HG03432 (cell line): ENCODE data around the gene SULT6B1.

Source experiments
- ATAC-seq: cut with Tn5 transposase; IDR thresholded peaks from one replicate; pipeline ENCODE4 v1.9.1; 2021; ENCODE audit warnings: mild to moderate bottlenecking, moderate library complexity; ENCODE audit not compliant: unreplicated experiment

SULT6B1 gene

DNA sequence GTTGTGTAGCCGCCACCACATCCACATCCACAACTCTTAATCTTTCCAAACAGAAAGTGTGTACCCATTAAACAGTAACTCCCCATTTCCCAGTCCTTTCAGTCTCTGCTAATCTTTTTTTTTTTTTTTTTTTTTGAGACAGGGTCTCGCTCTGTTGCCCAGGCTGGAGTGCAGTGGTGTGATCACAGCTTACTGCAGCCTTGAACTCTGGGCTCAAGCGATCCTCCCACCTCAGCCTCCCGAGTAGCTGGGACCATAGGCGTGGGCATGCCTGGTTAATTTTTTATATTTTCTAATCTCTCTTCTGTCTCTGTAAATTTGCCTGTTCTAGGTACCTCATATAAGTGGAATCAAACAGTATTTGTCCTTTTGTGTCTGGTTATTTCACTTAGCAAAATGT, 35.2 kb downstream of the SULT6B1 start:
- ATAC-seq: no peak

DNA sequence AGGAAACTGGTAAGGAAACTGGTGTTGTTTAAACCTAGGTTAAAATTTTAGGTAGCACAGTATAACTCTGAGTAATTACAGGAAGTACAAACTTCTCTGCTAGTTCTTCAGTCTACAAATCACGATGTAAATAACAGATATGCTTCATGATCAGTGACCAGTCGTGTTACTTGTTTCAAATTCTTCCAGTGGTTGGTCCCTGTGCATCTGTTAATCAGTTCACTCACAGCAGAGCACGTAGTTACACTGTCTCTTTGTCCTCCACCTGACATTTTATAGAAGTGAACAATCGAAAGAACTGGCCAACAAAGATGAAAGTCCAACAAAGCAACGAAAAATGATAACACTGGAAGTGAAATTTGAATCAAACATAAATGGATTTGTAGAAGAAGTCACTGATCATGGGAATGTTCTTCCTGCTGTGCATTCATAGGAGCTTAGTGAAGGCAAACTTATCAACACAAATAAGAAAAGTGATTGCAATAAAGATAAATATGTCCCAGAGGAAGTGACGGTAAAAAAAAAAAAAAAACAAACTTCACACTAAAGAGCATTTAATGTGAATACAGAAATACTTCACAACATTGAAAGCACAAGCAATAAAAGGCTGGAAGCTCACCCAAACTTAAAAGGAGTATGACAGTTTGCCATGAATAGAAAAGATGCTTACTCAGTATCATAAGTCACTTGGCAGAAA, 38.7 kb downstream of the SULT6B1 start:
- no peak for ATAC-seq

DNA sequence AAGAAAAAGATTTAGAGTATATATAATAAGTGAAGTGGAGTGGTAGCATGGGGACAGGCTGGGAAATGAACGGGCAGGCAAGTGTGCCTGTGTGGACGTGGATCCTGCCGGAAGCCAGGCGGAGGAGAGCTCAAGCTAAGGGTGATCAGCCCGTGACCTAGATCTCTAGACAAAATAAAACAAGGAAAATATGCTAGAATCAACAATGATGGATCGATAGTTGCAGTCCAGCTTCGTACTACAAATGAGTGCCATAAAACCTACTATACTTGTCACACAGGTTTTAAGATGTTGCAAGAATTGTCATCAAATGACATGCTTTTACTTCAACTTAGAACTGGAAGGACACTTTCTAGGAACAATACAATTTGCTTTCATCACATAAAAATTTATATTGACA, 40.1 kb downstream of the SULT6B1 start:
- ATAC-seq: no peak

DNA sequence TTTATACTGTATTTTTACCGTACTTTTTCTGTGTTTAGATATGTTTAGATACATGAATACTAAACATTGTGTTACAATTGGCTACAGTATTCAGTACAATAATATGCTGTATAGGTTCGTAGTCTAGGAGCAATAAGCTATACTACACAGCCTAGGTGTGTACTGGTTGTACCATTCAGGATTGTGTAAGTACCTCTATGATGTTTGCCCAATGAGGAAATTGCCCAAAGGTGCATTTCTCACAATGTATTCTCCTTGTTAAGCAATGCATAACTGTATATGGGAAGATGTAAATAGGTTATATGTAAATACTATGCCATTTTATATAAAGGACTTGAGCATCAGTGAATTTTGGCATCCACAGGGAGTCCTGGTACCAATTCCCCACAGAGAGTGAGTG, 42.4 kb downstream of the SULT6B1 start:
- no peak for ATAC-seq

DNA sequence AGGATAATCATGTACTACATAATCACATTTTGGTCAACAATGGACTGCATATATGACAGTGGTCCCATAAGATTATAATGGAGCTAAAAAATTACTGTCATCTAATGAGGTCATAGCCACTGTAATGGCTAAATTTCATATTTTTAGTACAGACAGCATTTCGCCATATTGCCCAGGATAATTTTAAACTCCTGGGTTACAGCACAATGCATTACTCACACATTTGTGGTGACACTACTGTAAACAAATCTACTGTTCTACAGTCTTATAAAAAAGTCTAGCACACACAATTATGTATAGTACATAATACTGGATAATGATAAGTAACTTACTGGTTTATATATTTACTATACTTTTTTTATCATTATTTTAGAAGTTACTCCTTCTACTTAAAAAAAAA, 44.5 kb downstream of the SULT6B1 start:
- no peak for ATAC-seq

DNA sequence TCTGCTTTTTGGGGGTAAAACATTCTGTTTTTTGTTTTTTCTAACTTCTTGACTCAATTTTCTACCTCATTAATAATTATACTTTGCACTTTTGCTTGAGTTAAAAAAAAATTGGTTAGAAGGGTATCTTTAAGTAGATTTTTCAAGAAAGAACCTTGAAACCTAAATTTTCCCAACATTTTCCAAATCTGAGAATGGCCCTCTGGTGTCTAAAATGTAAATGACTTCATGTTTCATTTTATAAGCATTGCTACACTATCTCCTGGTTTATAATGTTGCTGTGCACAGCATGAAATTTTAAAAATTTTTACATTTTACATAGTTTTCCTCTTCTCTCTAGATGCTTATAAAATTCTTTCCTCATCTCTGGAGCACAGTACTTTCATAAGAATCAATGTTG, 45.9 kb downstream of the SULT6B1 start:
- no peak for ATAC-seq

DNA sequence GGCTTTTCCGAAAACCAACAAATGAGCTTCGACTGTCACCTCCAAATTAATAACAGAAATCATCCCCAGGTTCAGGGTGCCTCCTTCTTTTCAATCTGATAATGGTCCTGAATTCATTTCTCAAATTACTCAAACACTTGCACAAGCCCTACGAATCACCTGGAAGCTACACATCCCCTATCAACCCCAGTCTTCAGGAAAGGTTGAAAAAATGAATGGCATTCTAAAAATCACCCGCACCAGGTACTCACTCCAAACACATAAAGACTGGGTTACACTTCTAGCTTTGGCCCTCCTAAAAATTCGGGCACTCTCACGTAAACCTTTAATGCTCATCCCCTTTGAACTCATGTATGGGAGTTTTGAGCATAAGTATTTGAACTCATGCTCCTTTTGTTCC, 55.6 kb downstream of the SULT6B1 start:
- ATAC-seq: no peak

DNA sequence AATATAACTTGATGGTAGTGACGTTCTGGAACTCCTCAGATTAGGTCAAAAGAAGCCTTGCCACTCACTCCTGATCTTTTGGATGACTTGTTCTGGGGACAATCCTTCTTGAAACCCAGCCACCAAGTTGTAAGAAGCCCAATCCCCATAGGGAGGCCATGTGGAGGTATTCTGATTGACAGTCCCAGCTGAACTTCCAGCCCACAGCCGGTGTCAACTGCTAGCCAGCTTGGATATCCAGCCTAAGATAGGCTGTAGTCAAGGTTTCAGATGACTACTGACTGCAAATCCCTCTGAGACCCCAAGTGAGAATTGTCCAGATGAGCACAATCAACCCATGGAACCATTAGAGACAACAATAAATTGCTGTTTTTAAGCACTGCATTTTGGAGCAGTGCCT, 63.1 kb downstream of the SULT6B1 start:
- no peak for ATAC-seq

DNA sequence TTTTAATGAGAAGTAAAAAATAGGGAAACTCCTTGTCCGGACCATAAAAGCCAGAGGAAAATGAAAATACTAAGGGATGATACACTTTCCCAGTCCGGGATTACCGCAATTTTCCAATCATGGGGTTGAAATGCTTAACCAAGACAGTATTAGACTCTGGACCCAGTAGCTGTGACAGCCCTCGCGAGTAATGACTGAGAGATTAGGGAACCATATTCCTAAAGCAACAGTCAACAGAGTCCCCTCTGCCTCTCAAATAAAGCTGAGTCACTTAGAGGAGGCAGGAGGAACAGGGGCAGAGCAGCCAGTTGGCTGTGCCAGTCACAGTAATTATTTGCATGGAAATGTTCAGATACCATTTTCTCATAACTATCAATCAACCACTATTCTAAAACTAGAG, 69.3 kb downstream of the SULT6B1 start:
- ATAC-seq: no peak
